ENCODE measurements around the gene GNAQ.
A peak's percentile ranks its signal among the peaks of the same experiment; 100 is the strongest.

The GNAQ gene

GRCh38 chr9:78029551-78030295 lies 1.9 kb downstream of the GNAQ start:
- DNase-seq (ENCODE audit: extremely low read depth, low read depth): no peak
- no peak for TF ChIP-seq CTCF (IDR thresholded peaks at IDR 0.05; ENCODE audit: low read depth, low read length, missing control alignments)
- peak overlapping the region; percentile 84 for H3K4me3 ChIP-seq (replicated peaks; ENCODE audit: low read depth, low read length)

- TF ChIP-seq CTCF (IDR thresholded peaks at IDR 0.05; ENCODE audit: low read depth, low read length, missing control alignments): no peak
- no peak for DNase-seq (ENCODE audit: extremely low read depth, low read depth)
- H3K4me3 ChIP-seq (replicated peaks; ENCODE audit: low read depth, low read length): peak overlapping the region; percentile 84
Observed at GRCh38 chr9:78028926-78029325, 2.7 kb downstream of the GNAQ start.

- no peak overlapping the region for H3K4me3 ChIP-seq (replicated peaks; ENCODE audit: low read depth, low read length)
- TF ChIP-seq CTCF (IDR thresholded peaks at IDR 0.05; ENCODE audit: low read depth, low read length, missing control alignments): no peak
- no peak for DNase-seq (ENCODE audit: extremely low read depth, low read depth)
Observed at GRCh38 chr9:78026947-78027346, 4.7 kb downstream of the GNAQ start.

DNA sequence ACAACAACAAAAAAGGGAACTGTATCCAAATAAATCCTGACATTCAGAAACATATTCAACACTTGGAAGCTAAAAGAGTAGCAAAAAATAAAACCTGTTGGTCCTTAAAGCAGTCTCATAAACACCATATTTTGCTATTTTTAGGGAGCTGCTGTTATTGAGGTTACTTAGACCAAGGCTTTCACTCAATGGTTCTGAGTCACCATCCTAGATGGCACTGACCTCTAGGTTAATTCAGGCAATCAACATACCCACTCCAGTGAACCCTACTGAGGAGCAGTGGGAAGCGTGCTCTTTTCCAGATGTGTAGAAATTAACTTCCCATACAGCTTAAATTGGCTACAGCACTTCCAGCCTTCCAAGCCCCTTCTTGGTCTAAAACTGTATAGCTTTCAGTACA lies 5.2 kb downstream of the GNAQ start:
- no peak overlapping the region for H3K4me3 ChIP-seq (replicated peaks; ENCODE audit: low read depth, low read length)
- no peak for DNase-seq (ENCODE audit: extremely low read depth, low read depth)
- no peak for TF ChIP-seq CTCF (IDR thresholded peaks at IDR 0.05; ENCODE audit: low read depth, low read length, missing control alignments)

GRCh38 chr9:78025186-78025585 lies 6.4 kb downstream of the GNAQ start:
- no peak for TF ChIP-seq CTCF (IDR thresholded peaks at IDR 0.05; ENCODE audit: low read depth, low read length, missing control alignments)
- no peak for DNase-seq (ENCODE audit: extremely low read depth, low read depth)
- H3K4me3 ChIP-seq (replicated peaks; ENCODE audit: low read depth, low read length): no peak overlapping the region

DNA sequence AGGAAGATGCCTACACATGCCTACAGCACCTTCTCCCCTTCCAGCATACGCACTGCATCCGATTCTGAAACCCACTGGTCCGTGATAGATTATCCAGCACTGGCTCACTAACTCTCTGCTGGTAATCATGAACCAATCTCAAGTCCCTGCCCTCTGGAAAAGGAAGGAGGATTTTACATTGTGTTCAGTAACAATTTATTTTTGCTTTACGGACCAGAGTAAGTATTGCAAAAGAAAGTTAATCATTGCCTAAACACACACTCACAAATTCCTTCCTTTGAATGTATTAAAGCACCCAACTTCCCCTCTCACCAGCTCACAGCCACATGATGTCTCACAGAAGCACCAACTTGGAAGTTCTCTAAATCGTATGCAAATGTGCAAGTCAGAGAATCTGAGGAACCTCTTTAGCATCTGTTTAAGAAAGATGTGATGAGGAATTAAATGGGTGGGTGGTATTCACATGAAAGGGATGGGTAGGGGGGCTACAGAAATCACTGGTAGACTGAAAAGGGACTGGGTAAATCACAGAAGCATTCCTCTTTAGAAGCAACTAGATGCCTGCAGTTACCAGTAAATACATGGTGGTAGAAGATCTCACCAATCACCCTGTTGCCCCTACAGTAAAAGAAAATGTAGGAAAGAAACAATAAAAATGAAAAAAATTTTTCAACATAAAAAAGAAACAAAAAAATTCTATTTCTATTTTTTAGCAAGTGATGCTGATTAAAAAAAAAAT lies 8.4 kb downstream of the GNAQ start:
- H3K4me3 ChIP-seq (replicated peaks; ENCODE audit: low read depth, low read length): no peak overlapping the region

More for the DNA sequence above, 8.4 kb downstream of the GNAQ start:
- no peak for TF ChIP-seq CTCF (IDR thresholded peaks at IDR 0.05; ENCODE audit: low read depth, low read length, missing control alignments)
- no peak for DNase-seq (ENCODE audit: extremely low read depth, low read depth)
